ENCODE data around the gene RBM17.

RBM17 gene

DNA sequence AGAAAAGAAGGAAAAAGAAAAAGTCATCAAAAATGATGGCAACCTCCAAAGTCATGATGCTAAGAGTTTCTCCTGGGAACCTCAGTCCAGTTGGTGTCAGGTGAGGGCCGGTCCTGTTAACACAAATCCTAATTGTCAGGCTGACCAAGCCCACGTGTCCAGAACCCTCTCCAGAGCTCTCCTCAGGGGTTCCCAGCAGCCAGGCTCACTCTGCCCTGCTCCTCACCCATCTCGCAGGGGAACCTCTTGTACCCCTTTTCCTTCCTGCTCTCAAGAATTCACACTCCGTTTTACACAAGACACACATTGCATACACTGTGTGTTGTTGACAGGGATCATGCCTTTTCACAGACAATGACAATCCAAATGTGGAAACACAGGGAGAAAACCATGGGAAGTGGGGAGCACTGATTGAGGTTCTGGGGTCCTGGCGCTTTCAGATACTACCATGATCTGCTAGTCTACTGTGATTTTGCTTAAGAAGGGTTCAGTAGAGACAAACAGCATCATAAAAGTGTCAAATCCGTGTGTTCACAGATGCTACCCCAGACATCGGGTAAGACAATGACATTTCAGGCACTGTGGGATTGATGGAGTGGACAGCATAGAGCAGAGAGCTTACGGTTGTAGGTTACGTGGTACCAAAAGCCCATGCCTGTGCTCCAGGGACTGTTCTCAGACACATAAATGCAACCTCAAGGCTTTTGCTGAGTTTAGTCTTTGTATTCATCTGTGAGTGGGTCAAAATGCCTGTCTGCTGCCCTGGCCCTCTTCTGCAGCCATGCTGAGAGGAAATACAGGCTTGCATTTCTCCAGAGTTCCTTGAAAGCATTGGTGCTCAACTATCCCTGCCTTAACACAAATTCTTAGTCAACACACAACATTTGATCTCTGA, 42.7 kb upstream of the RBM17 start:
- no peaks in the 10 kb centered on the region for H3K9me2 ChIP-seq (ENCODE audit: low read depth, low read length)
- no peak overlapping the region for H3K4me3 ChIP-seq (ENCODE audit: low read depth, low read length, poor library complexity, severe bottlenecking)
- H3F3A ChIP-seq (ENCODE audit: insufficient read depth, low read length), result 0 out of 2 replicates have a peak, but pooled peaks cover 2% of the 10 kb centered on the region
- peak overlapping the region; percentile 24 for H3K27ac ChIP-seq (ENCODE audit: low read depth, low read length, poor library complexity, severe bottlenecking)
- peaks cover 70% of the 10 kb centered on the region for H3K4me1 ChIP-seq (ENCODE audit: insufficient read depth, low read length, severe bottlenecking)
- H3K4me2 ChIP-seq (ENCODE audit: low read length), result peak overlapping the region; percentile 40; the same call in 1 of the 2 replicates
- no peak overlapping the region; the same call in 1 of the 2 replicates for H3K9ac ChIP-seq (ENCODE audit: low read length)
- H2AFZ ChIP-seq (ENCODE audit: low read length), result no peak overlapping the region
- no peaks in the 10 kb centered on the region for H3K27me3 ChIP-seq (ENCODE audit: insufficient read depth, low read length)
- TF ChIP-seq EZH2 (IDR thresholded peaks at IDR 0.05; ENCODE audit: borderline replicate concordance, low read length), result no peak
- TF ChIP-seq, protein P1, sequence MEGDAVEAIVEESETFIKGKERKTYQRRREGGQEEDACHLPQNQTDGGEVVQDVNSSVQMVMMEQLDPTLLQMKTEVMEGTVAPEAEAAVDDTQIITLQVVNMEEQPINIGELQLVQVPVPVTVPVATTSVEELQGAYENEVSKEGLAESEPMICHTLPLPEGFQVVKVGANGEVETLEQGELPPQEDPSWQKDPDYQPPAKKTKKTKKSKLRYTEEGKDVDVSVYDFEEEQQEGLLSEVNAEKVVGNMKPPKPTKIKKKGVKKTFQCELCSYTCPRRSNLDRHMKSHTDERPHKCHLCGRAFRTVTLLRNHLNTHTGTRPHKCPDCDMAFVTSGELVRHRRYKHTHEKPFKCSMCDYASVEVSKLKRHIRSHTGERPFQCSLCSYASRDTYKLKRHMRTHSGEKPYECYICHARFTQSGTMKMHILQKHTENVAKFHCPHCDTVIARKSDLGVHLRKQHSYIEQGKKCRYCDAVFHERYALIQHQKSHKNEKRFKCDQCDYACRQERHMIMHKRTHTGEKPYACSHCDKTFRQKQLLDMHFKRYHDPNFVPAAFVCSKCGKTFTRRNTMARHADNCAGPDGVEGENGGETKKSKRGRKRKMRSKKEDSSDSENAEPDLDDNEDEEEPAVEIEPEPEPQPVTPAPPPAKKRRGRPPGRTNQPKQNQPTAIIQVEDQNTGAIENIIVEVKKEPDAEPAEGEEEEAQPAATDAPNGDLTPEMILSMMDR (IDR thresholded peaks at IDR 0.05; ENCODE audit: low read length), result no peak
- no peaks in the 10 kb centered on the region for H4K20me1 ChIP-seq (ENCODE audit: insufficient read depth, low read length)
- no peaks in the 10 kb centered on the region for H3K9me3 ChIP-seq (ENCODE audit: low read length)
- H3K79me2 ChIP-seq (ENCODE audit: insufficient read depth, low read length), result no peaks in the 10 kb centered on the region
- peaks cover 38% of the 10 kb centered on the region for H3K36me3 ChIP-seq (ENCODE audit: insufficient read depth, low read length)

DNA sequence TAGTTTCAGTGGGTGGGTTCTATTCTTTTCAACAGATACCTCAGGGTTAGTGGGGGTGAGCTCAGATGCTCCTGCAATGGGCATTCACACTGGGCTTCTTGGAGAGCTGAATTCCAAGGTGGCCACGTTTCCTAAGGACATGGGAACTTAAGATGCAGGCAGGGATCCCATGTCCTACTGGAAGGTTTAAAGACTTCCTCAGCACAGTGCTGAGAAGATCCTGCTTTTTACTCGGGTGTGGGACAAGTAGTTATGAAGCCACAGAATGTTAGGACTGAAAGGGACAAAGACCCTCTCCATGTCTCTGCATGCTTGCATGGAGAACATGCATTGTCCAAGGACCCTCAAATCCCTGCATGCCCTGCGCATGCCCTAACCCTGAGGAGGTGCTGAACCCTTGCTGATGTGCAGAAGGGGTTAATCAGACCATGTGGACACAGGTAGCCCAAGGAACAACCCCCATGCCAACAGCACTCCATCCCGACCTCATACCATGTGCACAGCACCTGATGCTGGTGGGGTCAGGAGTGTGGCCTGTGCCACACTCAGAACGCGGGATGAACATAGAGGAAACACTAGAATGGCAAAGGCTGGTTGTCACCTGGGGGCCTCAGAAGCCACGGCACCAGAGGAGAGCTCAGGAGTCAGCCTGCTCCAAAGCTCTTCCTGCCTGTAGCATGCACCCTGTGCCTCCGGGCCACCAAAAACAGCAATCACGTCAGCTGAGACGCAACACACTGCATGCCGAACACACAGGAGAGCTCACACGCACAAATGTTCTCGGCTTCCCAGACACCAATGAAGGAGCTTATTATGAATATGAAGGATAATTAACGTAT, 41.8 kb upstream of the RBM17 start:
- Histone ChIP-seq H3K4me3 (ENCODE audit: low read depth, low read length, poor library complexity, severe bottlenecking) (no peak overlapping the region), H3K9me2 (ENCODE audit: low read depth, low read length) (no peaks in the 10 kb centered on the region), H3K9me3 (ENCODE audit: low read length) (no peaks in the 10 kb centered on the region), H2AFZ (ENCODE audit: low read length) (no peak overlapping the region), H3K9ac (ENCODE audit: low read length) (no peak overlapping the region), H3K4me1 (ENCODE audit: insufficient read depth, low read length, severe bottlenecking) (peaks cover 76% of the 10 kb centered on the region), H3K79me2 (ENCODE audit: insufficient read depth, low read length) (no peaks in the 10 kb centered on the region), H4K20me1 (ENCODE audit: insufficient read depth, low read length) (no peaks in the 10 kb centered on the region), H3F3A (ENCODE audit: insufficient read depth, low read length) (0 out of 2 replicates have a peak, but pooled peaks cover 2% of the 10 kb centered on the region), H3K4me2 (ENCODE audit: low read length) (no peak overlapping the region; the same call in 1 of the 2 replicates), H3K27me3 (ENCODE audit: insufficient read depth, low read length) (no peaks in the 10 kb centered on the region), H3K27ac (ENCODE audit: low read depth, low read length, poor library complexity, severe bottlenecking) (no peak overlapping the region), H3K36me3 (ENCODE audit: insufficient read depth, low read length) (peaks cover 38% of the 10 kb centered on the region)
- TF ChIP-seq EZH2 (IDR thresholded peaks at IDR 0.05; ENCODE audit: borderline replicate concordance, low read length), result no peak
- TF ChIP-seq, protein P1 (IDR thresholded peaks at IDR 0.05; ENCODE audit: low read length), result no peak

DNA sequence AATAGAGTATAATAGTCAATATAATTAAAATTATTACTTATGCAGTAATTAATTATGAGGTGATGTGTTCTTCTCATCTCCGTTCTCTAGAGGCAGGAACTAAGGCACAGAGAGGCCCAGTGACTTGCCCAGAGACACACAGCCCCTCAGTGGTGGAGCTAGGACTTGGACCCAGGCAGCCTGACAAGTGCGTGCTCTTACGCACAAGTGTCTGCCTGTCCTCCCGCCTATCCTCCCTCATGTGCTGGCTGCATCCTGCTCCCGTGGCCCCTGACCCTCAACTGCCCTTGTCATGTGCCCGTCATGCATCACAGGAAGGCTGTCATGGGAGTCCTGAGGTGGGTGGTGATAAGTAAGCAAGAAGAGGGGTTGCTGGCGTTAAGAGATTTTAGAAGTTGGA, 41.0 kb upstream of the RBM17 start:
- H3K9me2 ChIP-seq (ENCODE audit: low read depth, low read length), result no peaks in the 10 kb centered on the region
- H3K79me2 ChIP-seq (ENCODE audit: insufficient read depth, low read length), result no peaks in the 10 kb centered on the region
- H3K27me3 ChIP-seq (ENCODE audit: insufficient read depth, low read length), result no peaks in the 10 kb centered on the region

More for the DNA sequence above, 41.0 kb upstream of the RBM17 start:
- Histone ChIP-seq H3K27ac (ENCODE audit: low read depth, low read length, poor library complexity, severe bottlenecking) (no peak overlapping the region), H3K9ac (ENCODE audit: low read length) (no peak overlapping the region), H2AFZ (ENCODE audit: low read length) (no peak overlapping the region), H3F3A (ENCODE audit: insufficient read depth, low read length) (peaks cover 5% of the 10 kb centered on the region; the same call in 1 of the 2 replicates), H3K4me2 (ENCODE audit: low read length) (no peak overlapping the region), H3K9me3 (ENCODE audit: low read length) (no peaks in the 10 kb centered on the region), H3K4me3 (ENCODE audit: low read depth, low read length, poor library complexity, severe bottlenecking) (no peak overlapping the region), H3K36me3 (ENCODE audit: insufficient read depth, low read length) (peaks cover 33% of the 10 kb centered on the region), H3K4me1 (ENCODE audit: insufficient read depth, low read length, severe bottlenecking) (peaks cover 84% of the 10 kb centered on the region), H4K20me1 (ENCODE audit: insufficient read depth, low read length) (no peaks in the 10 kb centered on the region)
- TF ChIP-seq, protein P1 (IDR thresholded peaks at IDR 0.05; ENCODE audit: low read length), result no peak
- TF ChIP-seq EZH2 (IDR thresholded peaks at IDR 0.05; ENCODE audit: borderline replicate concordance, low read length), result no peak

Measured in OCI-LY1 (cell line).